ENCODE results near the gene PIGZ. TPM values are rescaled to one million over a fixed set of nuclear protein-coding genes. Genes with fewer than 3 reads are reported as not detected.

The PIGZ gene
- total RNA-seq, 6 experiments from 2014 or later = 2.9 to 4.3 (median 3.7) TPM

GRCh38 chr3:196918968-196919367 lies 49.7 kb downstream of the PIGZ start:
- no peak for TF ChIP-seq CTCF (IDR thresholded peaks at IDR 0.05)
- H3K36me3 Mint-ChIP-seq (ENCODE audit: low read depth) = peaks cover 31% of the 10 kb centered on the region
- H3K27ac Mint-ChIP-seq = no peak overlapping the region
- H3K4me1 Mint-ChIP-seq (ENCODE audit: low read depth) = no peaks in the 10 kb centered on the region
- H3K4me3 Mint-ChIP-seq = no peak overlapping the region
- no peaks in the 10 kb centered on the region for H3K9me3 Mint-ChIP-seq
- no peak for DNase-seq
- H3K27me3 Mint-ChIP-seq (ENCODE audit: insufficient read depth) = peaks cover 2% of the 10 kb centered on the region

- Mint-ChIP-seq H3K27ac (no peak overlapping the region), H3K4me3 (no peak overlapping the region), H3K4me1 (ENCODE audit: low read depth) (no peaks in the 10 kb centered on the region), H3K9me3 (no peaks in the 10 kb centered on the region), H3K27me3 (ENCODE audit: insufficient read depth) (peaks cover 2% of the 10 kb centered on the region), H3K36me3 (ENCODE audit: low read depth) (peaks cover 30% of the 10 kb centered on the region)
- DNase-seq = no peak
- TF ChIP-seq CTCF (IDR thresholded peaks at IDR 0.05) = no peak
Observed at GRCh38 chr3:196916995-196917394, 51.6 kb downstream of the PIGZ start.

GRCh38 chr3:196916221-196916620 lies 52.4 kb downstream of the PIGZ start:
- peaks cover 2% of the 10 kb centered on the region for H3K27me3 Mint-ChIP-seq (ENCODE audit: insufficient read depth)
- TF ChIP-seq CTCF (IDR thresholded peaks at IDR 0.05) = no peak
- no peak overlapping the region for H3K27ac Mint-ChIP-seq
- DNase-seq = no peak
- no peak overlapping the region for H3K4me3 Mint-ChIP-seq
- H3K36me3 Mint-ChIP-seq (ENCODE audit: low read depth) = peaks cover 30% of the 10 kb centered on the region
- H3K9me3 Mint-ChIP-seq = no peaks in the 10 kb centered on the region
- H3K4me1 Mint-ChIP-seq (ENCODE audit: low read depth) = no peaks in the 10 kb centered on the region

GRCh38 chr3:196915375-196915774 lies 53.3 kb downstream of the PIGZ start:
- Mint-ChIP-seq H3K9me3 (no peaks in the 10 kb centered on the region), H3K27ac (no peak overlapping the region), H3K27me3 (ENCODE audit: insufficient read depth) (peaks cover 2% of the 10 kb centered on the region), H3K4me3 (no peak overlapping the region), H3K4me1 (ENCODE audit: low read depth) (no peaks in the 10 kb centered on the region), H3K36me3 (ENCODE audit: low read depth) (peaks cover 30% of the 10 kb centered on the region)
- no peak for DNase-seq
- no peak for TF ChIP-seq CTCF (IDR thresholded peaks at IDR 0.05)

- no peaks in the 10 kb centered on the region for H3K4me1 Mint-ChIP-seq (ENCODE audit: low read depth)
- no peak overlapping the region for H3K4me3 Mint-ChIP-seq
- peaks cover 2% of the 10 kb centered on the region for H3K27me3 Mint-ChIP-seq (ENCODE audit: insufficient read depth)
- DNase-seq = no peak
- no peak overlapping the region for H3K27ac Mint-ChIP-seq
- no peaks in the 10 kb centered on the region for H3K9me3 Mint-ChIP-seq
- no peak for TF ChIP-seq CTCF (IDR thresholded peaks at IDR 0.05)
- H3K36me3 Mint-ChIP-seq (ENCODE audit: low read depth) = peaks cover 33% of the 10 kb centered on the region
Observed at GRCh38 chr3:196914866-196915265, 53.8 kb downstream of the PIGZ start.

- H3K4me1 Mint-ChIP-seq (ENCODE audit: low read depth) = no peaks in the 10 kb centered on the region
- no peak overlapping the region for H3K27ac Mint-ChIP-seq
- DNase-seq = no peak
- H3K4me3 Mint-ChIP-seq = no peak overlapping the region
- H3K27me3 Mint-ChIP-seq (ENCODE audit: insufficient read depth) = peaks cover 2% of the 10 kb centered on the region; the same call in 1 of the 2 replicates
- TF ChIP-seq CTCF (IDR thresholded peaks at IDR 0.05) = no peak
- peaks cover 49% of the 10 kb centered on the region for H3K36me3 Mint-ChIP-seq (ENCODE audit: low read depth)
- no peaks in the 10 kb centered on the region for H3K9me3 Mint-ChIP-seq
Observed at GRCh38 chr3:196903740-196904139, 64.9 kb downstream of the PIGZ start.
